HG03520 (cell line): ENCODE results near the gene LRRC37B.
"Not testable (repeated sequence)": the region's sequence is repeated elsewhere in the genome, so short reads cannot be mapped to it uniquely, and the experiment has no call there.

Experiments used
- ATAC-seq: cut with Tn5 transposase; IDR thresholded peaks from one replicate; pipeline ENCODE4 v1.9.1; 2021; ENCODE audit warnings: mild to moderate bottlenecking, moderate library complexity; ENCODE audit not compliant: unreplicated experiment

Gene LRRC37B

GRCh38 chr17:32041306-32041875 lies 34.2 kb downstream of the LRRC37B start:
- not testable (repeated sequence) for ATAC-seq

- ATAC-seq, result not testable (repeated sequence)
Observed at GRCh38 chr17:32042266-32042665, 35.1 kb downstream of the LRRC37B start.

- not testable (repeated sequence) for ATAC-seq
Observed at GRCh38 chr17:32045611-32046010, 38.4 kb downstream of the LRRC37B start.

- not testable (repeated sequence) for ATAC-seq
Observed at GRCh38 chr17:32047663-32048062, 40.5 kb downstream of the LRRC37B start.

- ATAC-seq, result not testable (repeated sequence)
Observed at GRCh38 chr17:32054985-32055384, 47.8 kb downstream of the LRRC37B start.

- ATAC-seq, result not testable (repeated sequence)
Observed at GRCh38 chr17:32055425-32055824, 48.2 kb downstream of the LRRC37B start.

- not testable (repeated sequence) for ATAC-seq
Observed at GRCh38 chr17:32056500-32056899, 49.3 kb downstream of the LRRC37B start.

GRCh38 chr17:32057460-32058105 lies 50.4 kb downstream of the LRRC37B start:
- ATAC-seq, result not testable (repeated sequence)

GRCh38 chr17:32060695-32061094 lies 53.5 kb downstream of the LRRC37B start:
- not testable (repeated sequence) for ATAC-seq

- ATAC-seq, result not testable (repeated sequence)
Observed at GRCh38 chr17:32061840-32062239, 54.7 kb downstream of the LRRC37B start.

GRCh38 chr17:32064091-32064490 lies 56.9 kb downstream of the LRRC37B start:
- ATAC-seq, result not testable (repeated sequence)

- ATAC-seq, result not testable (repeated sequence)
Observed at GRCh38 chr17:32066123-32066680, 59.0 kb downstream of the LRRC37B start.

GRCh38 chr17:32066863-32067642 lies 59.9 kb downstream of the LRRC37B start:
- ATAC-seq, result not testable (repeated sequence)

GRCh38 chr17:32069067-32069466 lies 61.9 kb downstream of the LRRC37B start:
- ATAC-seq, result not testable (repeated sequence)

GRCh38 chr17:32071961-32072360 lies 64.8 kb downstream of the LRRC37B start:
- ATAC-seq, result not testable (repeated sequence)

GRCh38 chr17:32073131-32073530 lies 65.9 kb downstream of the LRRC37B start:
- ATAC-seq, result not testable (repeated sequence)

- not testable (repeated sequence) for ATAC-seq
Observed at GRCh38 chr17:32079753-32080152, 72.6 kb downstream of the LRRC37B start.

- ATAC-seq, result not testable (repeated sequence)
Observed at GRCh38 chr17:32083550-32083979, 76.4 kb downstream of the LRRC37B start.

- ATAC-seq, result not testable (repeated sequence)
Observed at GRCh38 chr17:32084003-32084941, 77.1 kb downstream of the LRRC37B start.
